SH-SY5Y (cell line): ENCODE measurements around the gene SLIT1.

Experiments
- GATA2 ChIP-seq: IDR thresholded peaks from 2 replicates; pipeline ENCODE4 v1.6.1; 2011; ENCODE audit warnings: mild to moderate bottlenecking, low read depth, low read length
- GATA3 ChIP-seq: IDR thresholded peaks from 2 replicates; pipeline ENCODE4 v1.6.1; 2011; ENCODE audit warnings: low read depth, mild to moderate bottlenecking, low read length, moderate library complexity

DNA sequence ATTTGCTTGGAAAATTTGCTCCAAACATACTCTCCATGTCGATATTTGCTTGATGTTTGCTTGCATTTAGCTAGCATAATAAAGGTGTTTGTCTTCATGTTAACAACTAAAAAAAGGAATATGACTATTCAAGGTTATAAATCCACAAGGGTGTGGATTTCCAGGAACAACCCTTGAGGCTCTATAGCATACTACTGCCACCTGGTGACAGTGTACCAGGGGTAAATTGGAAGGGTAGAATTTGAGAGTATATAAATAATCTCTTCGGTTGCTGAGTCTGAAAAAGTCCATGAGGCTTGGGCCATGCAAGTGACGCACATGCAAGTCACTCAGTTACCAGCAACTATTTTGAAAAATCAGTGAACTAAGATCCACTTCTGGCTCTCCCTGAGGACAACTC, 68.4 kb downstream of the SLIT1 start:
- TF ChIP-seq GATA3 (no peak), GATA2 (no peak)
